Stimulated activated CD4-positive, alpha-beta T cell treated with anti-CD3 and anti-CD28 coated beads, Interleukin-1b, Interleukin-23, amount 100 ng/mL, for 4 hours (primary cell): ENCODE data around the gene EFCAB6.

Source experiments
- DNase-seq, 2 donors: peaks; one replicate each; pipeline ENCODE4 v3.0.0-alpha.2; 2020; ENCODE audit warnings: low read depth in 2 of 2

The EFCAB6 gene

GRCh38 chr22:43582394-43582793 is 229.7 kb downstream of the EFCAB6 start:
- DNase-seq, result no peak

DNA sequence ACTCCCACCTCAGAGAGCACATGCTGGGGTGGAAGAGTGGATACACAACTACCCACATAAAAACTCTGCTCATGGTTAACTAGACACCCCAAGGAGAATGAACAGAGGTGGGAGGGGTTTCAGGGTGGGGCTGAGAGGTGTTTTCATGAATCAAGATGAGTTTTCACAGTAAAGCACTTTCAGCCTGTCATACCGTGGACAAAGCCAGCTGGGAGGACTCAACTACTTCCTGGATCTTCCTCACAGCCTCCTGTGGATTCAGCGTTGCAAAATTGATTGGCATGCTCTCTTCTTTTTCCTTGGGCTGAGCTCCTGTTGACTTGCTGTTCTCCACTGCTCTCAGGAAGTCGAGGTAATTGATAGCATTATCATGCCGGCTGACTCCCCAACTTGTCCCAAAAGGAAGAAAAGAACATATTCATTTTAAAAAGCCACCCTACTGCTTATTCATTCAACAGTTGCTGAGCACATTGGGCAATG is 231.8 kb downstream of the EFCAB6 start:
- DNase-seq, result no peak

DNA sequence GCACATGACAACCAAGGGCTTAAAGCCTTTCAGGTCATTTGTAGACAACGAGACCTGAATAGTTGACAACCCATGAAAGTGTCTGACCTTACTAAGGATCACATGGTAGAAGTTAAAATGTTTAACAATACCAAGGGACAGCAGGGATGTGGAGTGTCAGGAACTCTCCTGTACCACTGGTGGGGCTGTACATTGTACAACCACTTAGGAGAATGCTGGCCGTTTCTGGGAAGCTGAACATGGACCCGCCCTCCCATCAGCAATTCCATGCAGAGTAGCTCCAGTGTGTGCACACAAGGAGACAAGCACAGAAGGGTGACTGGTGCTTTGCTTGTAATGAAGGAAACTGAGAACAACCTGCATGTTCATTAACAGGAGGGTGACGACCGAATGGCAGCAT is 237.4 kb downstream of the EFCAB6 start:
- no peak for DNase-seq

GRCh38 chr22:43572710-43573109 is 239.4 kb downstream of the EFCAB6 start:
- no peak for DNase-seq

- no peak for DNase-seq
These were observed 240.9 kb downstream of the EFCAB6 start for GRCh38 chr22:43571181-43571580.

- DNase-seq, result no peak
These were observed 241.5 kb downstream of the EFCAB6 start for GRCh38 chr22:43570531-43571165.

GRCh38 chr22:43569111-43569510 is 243.0 kb downstream of the EFCAB6 start:
- no peak for DNase-seq

GRCh38 chr22:43567691-43568324 is 244.3 kb downstream of the EFCAB6 start:
- no peak for DNase-seq

DNA sequence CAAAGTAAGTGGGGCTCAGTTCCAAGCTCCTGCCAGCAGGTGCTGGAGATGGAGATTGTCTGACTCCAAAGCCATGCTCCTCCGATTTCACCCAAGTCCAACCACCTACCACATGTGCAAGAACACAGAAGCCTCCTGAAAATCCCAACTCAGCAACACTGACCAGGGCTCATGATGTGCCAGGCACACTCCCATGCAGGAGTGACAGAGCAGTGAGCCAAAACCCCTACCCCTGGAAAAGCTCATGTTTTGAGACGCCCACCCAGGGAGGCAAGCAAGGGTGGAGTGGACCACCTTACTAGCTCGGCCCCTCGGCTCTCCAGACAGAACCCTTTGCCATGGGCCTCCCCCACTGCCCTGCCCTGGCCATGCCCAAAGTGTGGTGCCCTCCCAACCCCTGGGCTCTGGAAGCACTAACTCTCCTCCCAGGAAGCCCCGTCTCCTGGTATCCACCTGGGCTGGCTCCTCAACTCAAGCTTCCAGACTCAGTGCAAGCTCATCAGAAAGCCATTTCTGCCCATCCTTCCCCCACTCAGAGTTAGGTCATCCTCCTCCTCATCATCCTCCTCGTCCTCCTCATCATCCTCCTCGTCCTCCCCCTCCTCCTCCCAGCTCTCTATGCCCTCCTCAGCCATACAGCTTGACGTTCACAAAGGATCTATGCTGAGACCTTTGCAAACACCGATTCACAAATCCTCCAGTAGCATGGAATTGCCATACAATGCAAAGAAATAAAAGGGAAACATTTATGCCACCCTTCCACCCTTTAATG is 245.4 kb downstream of the EFCAB6 start:
- no peak for DNase-seq

GRCh38 chr22:43566021-43566420 is 246.1 kb downstream of the EFCAB6 start:
- no peak for DNase-seq

GRCh38 chr22:43564859-43565258 is 247.2 kb downstream of the EFCAB6 start:
- DNase-seq, result no peak

DNA sequence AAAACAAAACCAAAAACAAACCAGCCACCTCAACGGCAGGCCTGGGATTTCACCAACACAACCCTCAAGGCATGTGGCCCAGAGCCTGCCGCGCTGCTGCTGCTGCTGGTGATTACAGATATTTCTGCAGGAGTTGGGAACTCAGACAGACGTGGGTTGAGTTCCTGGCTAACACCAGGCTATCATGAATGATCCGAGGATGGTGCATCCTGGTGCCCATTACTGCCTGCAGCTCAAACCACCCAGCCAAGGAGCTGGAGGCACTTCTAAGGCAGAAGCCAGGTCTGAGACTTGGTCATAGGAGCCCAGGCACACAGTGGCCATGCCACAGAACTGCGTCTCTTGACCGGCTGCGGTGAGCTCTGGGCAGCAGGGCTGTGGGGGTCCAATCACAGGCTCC is 248.5 kb downstream of the EFCAB6 start:
- DNase-seq, result no peak

DNA sequence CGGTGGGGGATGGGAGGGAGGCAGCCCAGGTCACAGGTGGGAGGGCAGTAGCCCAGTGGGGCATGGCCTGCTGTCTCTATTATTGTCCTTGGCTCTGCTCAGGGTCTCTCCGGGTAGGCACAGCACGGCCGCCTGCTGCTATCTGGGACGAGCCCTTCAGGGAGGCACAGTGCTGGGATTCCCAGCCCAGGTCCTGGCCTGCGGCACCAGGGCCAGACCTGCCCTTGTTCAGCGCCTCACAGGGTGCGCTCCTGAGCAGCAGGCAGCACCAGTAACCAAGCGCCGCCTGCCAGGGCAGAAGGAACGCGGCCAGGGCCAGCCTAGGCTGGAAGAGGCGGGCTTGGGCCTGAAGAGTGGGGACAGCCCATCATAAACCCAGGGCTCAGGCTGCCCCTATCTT is 249.3 kb downstream of the EFCAB6 start:
- DNase-seq, result no peak

DNA sequence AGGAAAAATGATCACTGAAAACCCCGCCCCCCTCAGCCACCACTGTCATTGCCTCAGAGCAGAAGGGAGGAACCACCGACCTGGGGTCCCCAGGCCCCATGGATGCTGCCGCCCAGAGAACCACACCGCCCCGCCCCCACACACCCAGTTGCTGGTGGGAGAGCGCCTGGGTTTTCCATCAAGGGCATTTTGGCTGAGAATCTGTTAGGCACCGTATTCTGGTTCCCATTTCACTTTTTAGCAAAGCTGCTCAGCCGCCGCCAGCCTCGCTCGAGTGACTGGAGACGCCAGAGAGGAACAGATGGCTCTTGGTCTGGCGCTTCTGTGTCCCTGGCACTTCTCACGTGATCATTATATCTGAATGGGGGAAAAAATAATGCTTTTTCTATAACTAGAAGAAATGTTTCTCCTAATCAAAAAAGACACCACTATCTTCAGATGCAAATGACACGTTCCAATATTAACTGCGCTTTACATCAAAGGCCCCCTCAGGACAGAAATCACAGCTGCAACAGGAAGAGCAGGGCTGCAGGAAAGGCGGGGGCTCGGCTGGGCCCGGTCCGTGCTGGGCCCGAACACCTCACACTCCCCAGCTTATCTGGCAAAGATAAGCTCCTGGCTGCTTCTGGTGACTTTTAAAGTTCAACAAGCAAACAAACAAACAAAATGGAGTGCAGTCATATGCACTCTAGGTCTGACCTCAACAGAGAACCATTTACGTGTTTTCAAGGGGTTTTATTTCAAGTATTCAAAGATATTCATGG is 250.5 kb downstream of the EFCAB6 start:
- no peak for DNase-seq

- DNase-seq, result no peak
These were observed 251.5 kb downstream of the EFCAB6 start for GRCh38 chr22:43560651-43561050.

- no peak for DNase-seq
These were observed 256.3 kb downstream of the EFCAB6 start for GRCh38 chr22:43555561-43556515.

DNA sequence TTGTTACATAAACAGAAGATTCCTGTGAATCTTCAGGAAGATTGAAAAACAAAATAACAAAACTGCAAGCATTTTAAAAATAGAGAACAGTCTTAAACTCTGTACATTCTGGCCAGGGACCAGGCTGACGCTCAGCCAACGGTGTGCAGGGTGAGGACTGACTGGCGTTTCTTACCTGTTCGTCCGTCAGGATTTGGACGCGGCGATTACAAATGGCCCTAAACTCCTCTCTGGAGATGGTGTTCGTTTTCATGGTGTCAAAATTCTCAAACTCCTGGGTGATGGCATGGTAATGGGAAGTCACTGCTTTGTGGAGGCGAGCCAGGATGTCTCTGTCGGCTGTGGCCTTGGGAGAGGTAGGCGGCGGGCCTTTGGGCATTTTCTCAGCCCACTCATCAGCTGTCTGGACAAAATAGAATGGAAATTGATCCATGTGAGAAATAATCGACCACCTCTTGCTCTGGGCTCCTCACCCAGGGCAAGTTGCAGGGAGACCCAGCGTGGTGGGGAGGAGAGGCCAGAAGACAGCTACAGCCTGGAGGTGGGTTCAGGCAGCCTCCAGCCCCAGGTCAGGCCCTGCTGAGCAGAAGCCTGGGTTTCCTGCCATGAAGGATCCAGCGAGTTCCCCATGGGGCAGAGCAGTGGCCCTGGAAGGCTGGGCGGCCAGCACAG is 257.3 kb downstream of the EFCAB6 start:
- no peak for DNase-seq

GRCh38 chr22:43554259-43554636 is 257.9 kb downstream of the EFCAB6 start:
- DNase-seq, result no peak

- no peak for DNase-seq
These were observed 258.4 kb downstream of the EFCAB6 start for GRCh38 chr22:43553451-43554258.

- no peak for DNase-seq
These were observed 261.4 kb downstream of the EFCAB6 start for GRCh38 chr22:43550672-43551071.
